ENCODE results near the gene MYO1H.

Gene MYO1H

GRCh38 chr12:109443794-109444193, 96.1 kb downstream of the MYO1H start:
- H3K79me2 ChIP-seq (ENCODE audit: control insufficient read depth, insufficient read depth, low read length, poor library complexity), result no peaks in the 10 kb centered on the region
- H3K9me3 ChIP-seq (ENCODE audit: insufficient read depth, low read depth, low read length), result peaks cover 2% of the 10 kb centered on the region
- no peak overlapping the region for H2AK5ac ChIP-seq (ENCODE audit: low read length)
- no peak overlapping the region for H3K23ac ChIP-seq (ENCODE audit: low read length)
- no peak overlapping the region for H2BK12ac ChIP-seq (ENCODE audit: low read length)
- H3K9ac ChIP-seq (ENCODE audit: low read length), result no peak overlapping the region
- H4K12ac ChIP-seq (ENCODE audit: low read depth, low read length), result no peak overlapping the region
- H2BK120ac ChIP-seq (ENCODE audit: insufficient read depth, low read length, poor library complexity), result no peak overlapping the region
- H3K4me2 ChIP-seq (ENCODE audit: low read length), result no peak overlapping the region
- H2AFZ ChIP-seq (ENCODE audit: insufficient read depth, low read length, poor library complexity), result no peak overlapping the region
- H3K36me3 ChIP-seq (ENCODE audit: control insufficient read depth in 1 of 2, insufficient read depth in 2 of 2, low read length in 2 of 2), result peaks cover 21 to 30% of the 10 kb centered on the region in 2 experiments
- WGBS (ENCODE audit: extremely low coverage, insufficient coverage, insufficient read length), result no CpG with 5 or more reads among the region's 5 CpGs
- no peak overlapping the region for H3K14ac ChIP-seq (ENCODE audit: low read length)
- no peaks in the 10 kb centered on the region for H3K79me1 ChIP-seq (ENCODE audit: low read length)
- no peak for DNase-seq
- H3K4me3 ChIP-seq (ENCODE audit: low read depth, low read length), result no peak overlapping the region
- H3K18ac ChIP-seq (ENCODE audit: low read length), result no peak overlapping the region
- no peak overlapping the region for H3K4ac ChIP-seq (ENCODE audit: low read depth, low read length)
- H3K27me3 ChIP-seq (ENCODE audit: insufficient read depth, low read length), result no peaks in the 10 kb centered on the region
- H3K27ac ChIP-seq (ENCODE audit: low read depth, low read length), result no peak overlapping the region
- no peak overlapping the region for H2BK5ac ChIP-seq (ENCODE audit: low read depth, low read length, poor library complexity)
- no peaks in the 10 kb centered on the region for H3K4me1 ChIP-seq (ENCODE audit: control insufficient read depth in 1 of 2, insufficient read depth in 2 of 2, low read length in 2 of 2)
- no peak overlapping the region for H4K8ac ChIP-seq (ENCODE audit: low read depth, low read length)
- no peak overlapping the region for H4K91ac ChIP-seq (ENCODE audit: low read depth, low read length)

- no peak overlapping the region for H4K12ac ChIP-seq (ENCODE audit: low read depth, low read length)
- H3K27ac ChIP-seq (ENCODE audit: low read depth, low read length), result no peak overlapping the region
- H2AK5ac ChIP-seq (ENCODE audit: low read length), result no peak overlapping the region
- H3K4me1 ChIP-seq (ENCODE audit: control insufficient read depth in 1 of 2, insufficient read depth in 2 of 2, low read length in 2 of 2), result no peaks in the 10 kb centered on the region
- H3K4me2 ChIP-seq (ENCODE audit: low read length), result no peak overlapping the region
- peak in 1 of 2 donors; percentile 17 for DNase-seq
- H3K18ac ChIP-seq (ENCODE audit: low read length), result no peak overlapping the region
- H4K8ac ChIP-seq (ENCODE audit: low read depth, low read length), result no peak overlapping the region
- H3K14ac ChIP-seq (ENCODE audit: low read length), result no peak overlapping the region
- peaks cover 22 to 31% of the 10 kb centered on the region in 2 experiments for H3K36me3 ChIP-seq (ENCODE audit: control insufficient read depth in 1 of 2, insufficient read depth in 2 of 2, low read length in 2 of 2)
- no peak overlapping the region for H2BK12ac ChIP-seq (ENCODE audit: low read length)
- H2BK5ac ChIP-seq (ENCODE audit: low read depth, low read length, poor library complexity), result no peak overlapping the region
- no peak overlapping the region for H3K4ac ChIP-seq (ENCODE audit: low read depth, low read length)
- no peaks in the 10 kb centered on the region for H3K79me1 ChIP-seq (ENCODE audit: low read length)
- WGBS (ENCODE audit: extremely low coverage, insufficient coverage, insufficient read length), result no CpG with 5 or more reads among the region's 6 CpGs
- H3K9ac ChIP-seq (ENCODE audit: low read length), result no peak overlapping the region
- H3K23ac ChIP-seq (ENCODE audit: low read length), result no peak overlapping the region
- H2AFZ ChIP-seq (ENCODE audit: insufficient read depth, low read length, poor library complexity), result no peak overlapping the region
- H3K79me2 ChIP-seq (ENCODE audit: control insufficient read depth, insufficient read depth, low read length, poor library complexity), result no peaks in the 10 kb centered on the region
- no peaks in the 10 kb centered on the region for H3K27me3 ChIP-seq (ENCODE audit: insufficient read depth, low read length)
- H2BK120ac ChIP-seq (ENCODE audit: insufficient read depth, low read length, poor library complexity), result no peak overlapping the region
- no peak overlapping the region for H3K4me3 ChIP-seq (ENCODE audit: low read depth, low read length)
- H3K9me3 ChIP-seq (ENCODE audit: insufficient read depth, low read depth, low read length), result peaks cover 2% of the 10 kb centered on the region
- H4K91ac ChIP-seq (ENCODE audit: low read depth, low read length), result no peak overlapping the region
Measured at GRCh38 chr12:109444259-109444658, 96.6 kb downstream of the MYO1H start.

GRCh38 chr12:109445191-109445609, 97.5 kb downstream of the MYO1H start:
- Histone ChIP-seq H3K23ac (ENCODE audit: low read length) (no peak overlapping the region), H4K91ac (ENCODE audit: low read depth, low read length) (no peak overlapping the region), H3K79me1 (ENCODE audit: low read length) (no peaks in the 10 kb centered on the region), H3K36me3 (ENCODE audit: control insufficient read depth in 1 of 2, insufficient read depth in 2 of 2, low read length in 2 of 2) (peaks cover 27 to 37% of the 10 kb centered on the region in 2 experiments), H2BK5ac (ENCODE audit: low read depth, low read length, poor library complexity) (no peak overlapping the region), H3K27ac (ENCODE audit: low read depth, low read length) (no peak overlapping the region), H3K79me2 (ENCODE audit: control insufficient read depth, insufficient read depth, low read length, poor library complexity) (no peaks in the 10 kb centered on the region), H2BK120ac (ENCODE audit: insufficient read depth, low read length, poor library complexity) (no peak overlapping the region), H4K8ac (ENCODE audit: low read depth, low read length) (no peak overlapping the region), H3K4me2 (ENCODE audit: low read length) (no peak overlapping the region), H2AK5ac (ENCODE audit: low read length) (no peak overlapping the region), H3K4me1 (ENCODE audit: control insufficient read depth in 1 of 2, insufficient read depth in 2 of 2, low read length in 2 of 2) (no peaks in the 10 kb centered on the region), H3K27me3 (ENCODE audit: insufficient read depth, low read length) (no peaks in the 10 kb centered on the region), H3K9me3 (ENCODE audit: insufficient read depth, low read depth, low read length) (peaks cover 2% of the 10 kb centered on the region), H2BK12ac (ENCODE audit: low read length) (no peak overlapping the region), H3K9ac (ENCODE audit: low read length) (no peak overlapping the region), H3K4ac (ENCODE audit: low read depth, low read length) (no peak overlapping the region), H2AFZ (ENCODE audit: insufficient read depth, low read length, poor library complexity) (no peak overlapping the region), H3K18ac (ENCODE audit: low read length) (no peak overlapping the region), H3K4me3 (ENCODE audit: low read depth, low read length) (no peak overlapping the region), H4K12ac (ENCODE audit: low read depth, low read length) (no peak overlapping the region), H3K14ac (ENCODE audit: low read length) (no peak overlapping the region)
- no peak for DNase-seq
- WGBS (ENCODE audit: extremely low coverage, insufficient coverage, insufficient read length), result no CpG with 5 or more reads among the region's 2 CpGs

GRCh38 chr12:109446869-109447268, 99.2 kb downstream of the MYO1H start:
- no peaks in the 10 kb centered on the region for H3K4me1 ChIP-seq (ENCODE audit: control insufficient read depth in 1 of 2, insufficient read depth in 2 of 2, low read length in 2 of 2)
- no peak overlapping the region for H3K23ac ChIP-seq (ENCODE audit: low read length)
- no peak overlapping the region for H3K9ac ChIP-seq (ENCODE audit: low read length)
- no peak overlapping the region for H4K12ac ChIP-seq (ENCODE audit: low read depth, low read length)
- no peak overlapping the region for H4K8ac ChIP-seq (ENCODE audit: low read depth, low read length)
- no peak overlapping the region for H4K91ac ChIP-seq (ENCODE audit: low read depth, low read length)
- no peak overlapping the region for H2BK5ac ChIP-seq (ENCODE audit: low read depth, low read length, poor library complexity)
- H3K79me1 ChIP-seq (ENCODE audit: low read length), result no peaks in the 10 kb centered on the region
- no peak overlapping the region for H2AK5ac ChIP-seq (ENCODE audit: low read length)
- H2BK120ac ChIP-seq (ENCODE audit: insufficient read depth, low read length, poor library complexity), result no peak overlapping the region
- DNase-seq, result no peak
- H3K4me2 ChIP-seq (ENCODE audit: low read length), result no peak overlapping the region
- peaks cover 3% of the 10 kb centered on the region for H3K9me3 ChIP-seq (ENCODE audit: insufficient read depth, low read depth, low read length)
- H3K27me3 ChIP-seq (ENCODE audit: insufficient read depth, low read length), result no peaks in the 10 kb centered on the region
- no peaks in the 10 kb centered on the region for H3K79me2 ChIP-seq (ENCODE audit: control insufficient read depth, insufficient read depth, low read length, poor library complexity)
- H2BK12ac ChIP-seq (ENCODE audit: low read length), result no peak overlapping the region
- H3K18ac ChIP-seq (ENCODE audit: low read length), result no peak overlapping the region
- no peak overlapping the region for H3K14ac ChIP-seq (ENCODE audit: low read length)
- H3K27ac ChIP-seq (ENCODE audit: low read depth, low read length), result no peak overlapping the region
- no peak overlapping the region for H2AFZ ChIP-seq (ENCODE audit: insufficient read depth, low read length, poor library complexity)
- H3K36me3 ChIP-seq (ENCODE audit: control insufficient read depth in 1 of 2, insufficient read depth in 2 of 2, low read length in 2 of 2), result peaks cover 41 to 54% of the 10 kb centered on the region in 2 experiments
- no peak overlapping the region for H3K4ac ChIP-seq (ENCODE audit: low read depth, low read length)
- no peak overlapping the region for H3K4me3 ChIP-seq (ENCODE audit: low read depth, low read length)
- WGBS (ENCODE audit: extremely low coverage, insufficient coverage, insufficient read length), result no CpG with 5 or more reads among the region's 8 CpGs

Data from trophoblast cell (in vitro differentiated cells and primary cell).